KBM-7 (cell line): ENCODE data around the gene PNMA6E.

Source experiments
- DNase-seq: peaks from one replicate; pipeline ENCODE4 v3.0.0-alpha.2; 2015
- in situ Hi-C: fragments of 300-500 bp; cut with MboI; formaldehyde crosslinking; loops from 2 replicates; pipeline ENCODE4 v1.14.3; 2020; ENCODE audit warnings: low sequenced_read_pairs, low pct_unique_long_range_greater_than_20kb, mixed read lengths

PNMA6E gene

DNA sequence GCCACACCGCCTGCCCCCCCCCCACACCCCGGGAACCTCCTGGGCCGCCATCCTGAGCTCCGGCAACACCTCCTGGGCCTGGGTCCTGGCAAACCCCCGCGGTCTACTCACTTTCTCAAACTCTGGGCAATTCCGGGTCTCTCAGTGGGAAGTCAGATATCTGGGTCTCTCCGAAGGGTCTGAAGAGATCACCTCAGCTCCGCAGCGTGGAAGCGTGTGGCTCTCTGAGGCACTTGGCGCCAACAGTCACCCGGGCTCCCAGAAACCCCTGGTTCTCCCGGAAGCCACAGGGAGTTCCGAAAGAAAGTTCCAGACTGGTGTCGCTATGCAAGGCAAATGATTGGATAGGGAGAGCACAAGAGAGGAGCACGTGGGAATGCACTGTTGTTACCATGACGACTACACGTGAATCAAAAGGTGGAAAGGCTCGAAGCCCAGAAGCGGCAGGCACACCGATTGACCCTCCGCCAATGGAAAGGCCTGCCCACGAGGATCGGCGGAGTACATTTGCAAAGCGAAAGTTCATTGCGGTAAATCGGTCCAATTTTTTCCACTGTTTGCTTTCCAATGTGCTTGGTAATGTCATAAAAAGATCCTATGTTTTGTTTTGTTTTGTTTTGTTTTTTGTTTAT lies at the start of gene PNMA6E:
Gene PNMA6E (minus strand): TSS at position 218 of the 632 bp plus-strand sequence. CDS start 2,501 bp downstream, outside the sequence.
- in situ Hi-C loops, result no loop called here
- no peak for DNase-seq

DNA sequence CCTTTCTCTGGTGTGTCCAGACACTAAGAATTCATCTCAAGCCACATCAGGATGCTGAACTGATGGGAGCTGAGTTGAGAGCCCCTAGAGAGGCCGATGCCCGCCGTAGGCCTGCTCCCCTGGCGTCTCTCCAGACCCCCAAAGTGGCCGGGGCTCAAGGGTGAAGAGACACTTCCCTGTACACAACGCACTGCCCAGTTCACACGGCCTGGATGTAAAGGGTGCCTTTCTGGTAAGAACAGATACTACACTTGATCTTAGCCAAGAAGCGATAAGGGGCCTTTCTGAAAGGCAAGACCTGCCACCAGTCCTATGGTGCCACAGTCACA lies 49.8 kb upstream of the PNMA6E start:
- in situ Hi-C loops, result no loop called here
- no peak for DNase-seq

DNA sequence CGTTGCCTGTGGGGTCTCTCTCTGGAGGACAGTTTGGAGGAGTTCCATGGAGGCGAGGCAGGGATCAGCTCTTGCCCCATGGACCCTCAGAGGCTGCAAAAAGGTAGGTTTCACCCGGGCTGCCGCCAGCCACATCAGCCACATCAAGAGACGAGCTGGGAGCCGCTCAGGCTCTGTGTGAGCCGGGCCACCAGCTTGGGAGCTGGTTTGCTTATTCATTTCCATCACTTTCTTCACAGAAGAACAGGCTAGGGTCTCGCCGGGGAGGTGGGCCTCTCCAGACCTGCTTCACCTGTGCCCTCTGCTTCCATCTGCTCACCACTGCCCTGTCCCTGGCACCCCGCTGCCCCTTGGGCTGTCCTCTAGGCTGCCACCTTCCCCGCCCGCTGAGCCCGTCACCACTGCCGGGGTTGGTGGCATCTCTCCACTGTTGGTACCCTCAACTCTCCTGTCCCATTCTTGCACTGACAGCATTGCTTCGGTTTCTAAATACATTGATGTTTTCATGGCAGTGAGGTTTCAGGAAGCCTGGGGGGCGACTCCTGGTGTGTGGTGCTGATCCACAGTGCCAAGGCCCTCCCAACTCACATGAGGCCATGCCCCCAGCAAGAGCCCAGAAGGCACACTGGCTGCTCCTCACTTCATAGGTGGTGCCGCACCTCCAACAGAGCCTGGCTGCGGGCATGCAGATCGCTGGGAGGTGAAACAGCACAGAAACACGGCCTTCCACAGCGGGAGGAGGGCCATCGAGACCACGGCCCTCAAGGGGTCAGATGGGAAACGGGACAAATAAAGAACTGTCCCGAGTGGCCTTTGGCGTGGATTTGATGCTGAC lies 49.2 kb upstream of the PNMA6E start:
- DNase-seq, result no peak
- in situ Hi-C loops, result no loop called here

DNA sequence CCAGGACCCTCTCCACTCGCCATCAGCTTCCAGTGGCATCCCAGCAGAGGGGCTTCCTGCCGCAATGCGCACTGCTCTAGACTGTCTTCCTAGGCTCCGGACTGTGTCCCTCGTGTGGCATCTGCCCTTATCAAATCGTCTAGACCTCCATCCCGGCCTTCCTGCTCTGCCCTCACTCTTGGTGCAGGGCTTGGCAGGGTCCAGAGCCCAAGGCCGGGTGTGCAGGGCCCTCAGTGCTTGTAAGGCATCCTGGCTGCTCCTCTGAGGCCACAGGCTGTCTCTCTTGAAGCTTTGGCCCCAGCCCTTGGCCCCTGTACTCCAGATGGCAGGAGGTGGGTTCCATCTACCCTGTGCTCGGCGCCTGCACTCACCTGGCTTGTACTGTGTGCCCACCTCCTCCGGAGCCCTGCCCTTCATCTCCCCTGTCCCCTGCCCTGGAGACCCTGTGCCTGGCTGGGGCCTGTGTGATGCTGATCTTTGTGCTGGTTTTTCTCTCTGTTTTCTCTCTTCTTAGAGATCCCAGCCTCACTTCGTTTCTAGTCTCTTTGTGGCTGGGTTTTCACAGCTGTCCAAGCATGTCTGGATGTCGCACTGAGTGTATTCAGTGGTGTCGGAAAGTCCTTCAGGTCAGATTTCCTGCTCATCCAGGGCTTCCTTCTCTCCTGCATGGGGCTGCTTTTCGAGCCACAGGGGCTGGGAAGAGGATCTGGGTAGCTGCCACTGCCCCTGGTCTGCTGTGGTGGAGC lies 48.4 kb upstream of the PNMA6E start:
- in situ Hi-C loops, result no loop called here
- DNase-seq, result no peak

DNA sequence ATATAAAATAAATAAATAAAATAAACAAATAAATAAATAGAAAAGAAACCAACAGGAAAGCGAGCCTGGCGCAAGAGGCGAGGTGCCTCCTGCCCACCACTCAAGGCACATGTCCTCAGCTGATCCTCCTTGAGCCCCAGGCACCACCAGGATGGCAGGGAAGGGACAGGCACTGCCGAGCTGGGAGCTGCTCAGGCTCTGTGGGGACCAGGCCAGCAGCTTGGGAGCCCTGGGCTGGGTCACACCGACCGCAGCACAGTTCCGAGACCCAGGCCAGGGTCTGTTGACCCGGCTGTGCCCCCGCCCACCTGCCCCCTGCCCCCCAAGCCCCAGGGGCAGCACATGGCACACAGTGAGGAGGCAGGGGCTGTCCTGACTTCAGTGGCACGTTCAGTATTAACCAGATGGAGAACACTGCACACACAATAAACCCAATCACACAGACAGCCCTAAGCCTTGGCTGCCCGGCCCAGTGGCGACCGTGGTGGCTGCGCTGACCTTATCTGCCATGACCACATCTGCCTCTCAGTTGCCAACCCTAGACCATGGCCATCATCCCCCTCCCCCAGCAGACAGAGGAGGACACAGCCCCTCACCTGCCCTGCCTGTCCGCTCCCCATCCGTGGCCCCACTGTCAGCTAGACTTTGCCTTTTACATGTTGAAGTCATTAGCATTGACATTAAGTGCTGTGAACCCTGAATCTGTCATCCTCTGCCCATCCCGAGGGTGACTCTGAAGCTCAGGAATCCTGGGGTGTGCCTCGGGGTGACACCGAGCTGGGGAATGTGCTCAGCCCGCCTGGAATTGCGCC lies 47.6 kb upstream of the PNMA6E start:
- DNase-seq, result no peak
- in situ Hi-C loops, result no loop called here

DNA sequence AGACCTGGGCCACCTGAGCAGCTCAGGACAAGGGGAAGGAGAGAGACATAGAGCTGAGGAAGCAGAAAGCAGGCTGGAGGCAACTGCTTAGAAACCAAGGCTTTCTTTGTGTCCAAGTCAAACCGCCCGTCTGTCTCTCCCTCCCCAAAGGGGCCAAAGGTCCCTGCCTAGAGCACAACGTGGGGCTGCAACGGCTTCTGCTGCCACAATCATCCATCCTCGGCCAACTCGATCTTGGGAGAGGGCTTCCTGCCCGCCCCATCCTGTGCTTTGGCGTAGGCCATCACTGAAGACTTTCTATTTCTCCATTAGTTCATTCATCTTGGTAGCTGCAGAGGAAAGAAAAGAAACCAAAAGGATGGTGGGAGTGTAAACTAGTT lies 46.4 kb upstream of the PNMA6E start:
- no peak for DNase-seq

DNA sequence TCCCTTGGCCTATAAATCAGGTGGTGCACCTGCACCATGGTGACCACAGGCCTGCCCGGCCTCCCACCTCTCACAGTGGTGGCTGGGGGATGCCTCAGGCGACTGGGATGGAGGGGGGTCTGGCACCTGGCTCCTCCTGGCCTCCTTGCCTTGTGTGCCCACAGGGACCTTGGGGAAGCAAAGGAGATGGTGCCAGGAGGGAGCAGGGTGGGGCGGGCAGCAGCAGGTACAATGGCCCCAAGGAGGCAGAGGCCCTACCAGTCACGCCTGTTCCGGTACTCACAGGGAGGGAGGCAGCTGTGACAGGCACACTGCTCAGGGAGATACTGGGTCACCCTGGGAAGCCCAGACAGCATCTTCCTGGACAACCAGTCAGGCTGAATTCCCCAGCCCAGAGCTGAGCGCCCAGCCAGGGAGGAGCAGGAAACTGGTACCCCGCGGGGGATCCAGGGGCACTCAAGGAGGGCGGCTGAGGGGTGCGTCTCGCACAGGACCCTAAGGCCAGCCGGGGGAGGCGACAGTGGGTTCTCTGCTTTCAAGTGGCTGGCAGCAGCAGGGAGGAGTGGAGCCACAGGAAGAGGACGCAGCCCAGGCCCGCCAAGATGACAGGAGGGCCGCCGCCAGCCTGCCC lies 45.9 kb upstream of the PNMA6E start:
- in situ Hi-C loops, result no loop called here
- no peak for DNase-seq

More for the DNA sequence above, 46.4 kb upstream of the PNMA6E start:
- in situ Hi-C loops, result no loop called here

DNA sequence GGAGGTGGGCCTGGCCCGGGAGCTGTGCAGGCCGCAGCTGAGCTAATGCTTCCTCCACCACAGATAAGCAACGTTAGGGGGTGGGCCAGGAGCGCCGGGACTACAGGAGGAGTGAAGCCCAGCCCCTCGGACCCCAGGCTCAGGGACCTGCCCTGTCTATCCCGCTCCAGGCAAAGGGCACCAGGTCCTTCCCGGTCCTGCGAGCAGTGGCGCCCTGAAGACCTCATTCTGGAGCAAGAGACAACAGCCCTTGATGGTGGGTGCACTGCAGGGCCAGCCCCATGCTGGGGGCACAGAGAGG lies 45.4 kb upstream of the PNMA6E start:
- in situ Hi-C loops, result no loop called here

DNA sequence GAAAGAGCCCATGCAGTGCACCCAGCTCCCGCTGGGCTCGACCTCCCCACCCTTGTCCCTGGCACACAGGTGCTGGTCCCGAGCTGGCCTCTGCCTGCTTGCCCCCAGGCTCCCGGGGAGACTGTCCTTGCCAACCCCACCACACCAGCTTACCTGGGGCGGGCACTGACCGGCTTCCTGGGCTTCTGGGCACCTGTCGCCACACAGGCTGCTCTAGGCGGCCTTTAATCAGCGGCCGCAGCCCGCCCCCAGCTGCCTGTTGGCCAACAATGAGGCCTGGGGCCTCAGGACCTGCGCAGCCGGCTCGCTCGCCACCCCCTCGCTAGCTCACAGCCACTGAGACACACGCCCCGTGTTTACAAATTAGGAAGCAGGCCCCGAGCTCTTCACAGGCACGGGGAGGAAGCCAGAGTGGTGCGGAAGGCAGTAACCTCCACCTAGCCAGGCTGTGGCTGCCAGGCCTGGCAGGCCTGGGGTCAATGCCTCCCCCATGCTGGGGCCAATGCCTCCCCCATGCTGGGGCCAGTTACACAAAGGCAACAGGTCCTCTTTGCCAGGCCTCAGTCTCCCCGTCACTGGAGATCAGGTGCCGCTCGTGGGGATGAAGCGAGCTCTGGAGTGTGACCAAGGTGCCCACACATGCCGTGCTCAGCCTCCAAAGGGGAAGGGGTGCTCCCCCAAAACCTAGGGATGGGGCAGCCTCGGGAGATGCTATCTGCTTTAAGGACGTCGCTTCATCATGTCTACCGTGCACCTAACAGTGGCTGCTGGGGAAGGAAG lies 44.9 kb upstream of the PNMA6E start, which contains the start of gene TREX2:
Gene TREX2 (minus strand): TSS at position 201 of the 780 bp plus-strand sequence. CDS start 626 bp downstream, outside the sequence.
- in situ Hi-C loops, result no loop called here

More for the DNA sequence above, 45.4 kb upstream of the PNMA6E start:
- DNase-seq, result no peak

DNA sequence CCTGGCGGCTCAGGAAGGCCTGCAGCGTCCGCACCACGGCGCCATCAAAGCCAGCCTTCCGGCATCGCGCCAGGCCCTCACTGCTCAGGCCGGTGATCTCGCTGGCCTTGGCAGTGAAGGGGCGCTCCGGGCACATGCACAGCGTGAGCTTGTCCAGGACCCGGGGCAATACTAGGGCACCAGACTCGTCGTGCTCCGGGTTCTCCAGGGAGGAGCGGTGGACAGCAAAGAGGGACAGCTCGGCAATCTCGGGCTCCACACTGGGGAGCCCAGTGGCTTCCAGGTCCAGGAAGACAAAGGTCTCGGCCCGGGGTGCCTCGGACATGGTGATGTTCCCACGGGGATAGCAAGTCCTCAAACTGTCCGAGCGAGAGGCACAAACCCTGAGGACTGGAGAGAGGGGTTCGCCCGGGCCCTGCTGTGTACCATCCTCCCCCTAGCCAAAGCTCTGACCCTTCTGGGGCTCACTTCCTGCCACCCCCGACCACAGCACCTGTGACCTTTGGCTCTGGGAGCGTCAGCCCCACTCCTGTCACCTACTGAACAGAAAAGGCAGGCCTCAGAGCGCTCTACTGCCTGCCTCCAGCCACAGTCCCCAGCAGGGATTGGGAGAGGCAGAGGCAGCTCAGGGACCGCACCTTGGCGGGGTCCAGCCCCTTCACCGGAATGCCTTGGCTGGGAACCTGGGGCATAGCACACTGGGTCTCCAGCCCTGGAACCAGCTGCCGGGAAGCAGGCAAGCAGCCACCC lies 44.1 kb upstream of the PNMA6E start:
- in situ Hi-C loops, result no loop called here
- DNase-seq, result no peak

More for the DNA sequence above, 44.9 kb upstream of the PNMA6E start, which contains the start of gene TREX2:
- no peak for DNase-seq

DNA sequence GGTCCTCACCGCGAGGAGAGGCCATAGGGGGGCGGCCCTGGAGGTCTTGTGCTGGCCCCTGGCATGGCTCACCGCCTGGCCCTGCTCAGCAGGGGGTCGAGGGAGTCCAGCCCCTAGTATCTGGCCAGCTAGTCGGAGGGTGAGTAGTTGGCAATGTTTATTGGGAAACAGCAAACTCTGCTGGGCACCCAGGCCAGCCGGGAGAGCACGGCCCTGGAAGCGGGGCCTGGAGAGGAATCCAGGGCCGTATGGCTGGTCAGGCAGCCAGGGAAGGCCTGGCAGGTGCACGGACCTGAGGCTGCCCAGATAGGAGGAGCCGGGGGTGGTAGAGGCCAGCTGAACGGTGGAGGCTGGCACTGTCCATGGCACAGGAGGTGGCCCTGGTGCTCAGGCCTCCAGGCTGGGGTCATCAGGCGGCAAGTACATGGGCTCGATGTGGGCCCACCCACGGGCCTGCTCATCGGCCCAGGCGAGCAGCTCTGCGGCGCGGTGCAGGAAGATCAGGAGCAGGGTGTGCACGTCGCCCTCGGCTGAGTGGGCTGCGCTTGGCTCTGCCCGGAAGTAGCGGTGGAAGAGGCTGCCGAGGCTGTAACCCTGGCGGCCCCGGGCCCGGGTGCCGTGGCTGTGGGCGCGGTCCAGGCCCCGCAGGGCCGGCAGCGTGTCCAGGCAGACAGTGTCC lies 43.3 kb upstream of the PNMA6E start:
- DNase-seq, result no peak
- in situ Hi-C loops, result no loop called here

DNA sequence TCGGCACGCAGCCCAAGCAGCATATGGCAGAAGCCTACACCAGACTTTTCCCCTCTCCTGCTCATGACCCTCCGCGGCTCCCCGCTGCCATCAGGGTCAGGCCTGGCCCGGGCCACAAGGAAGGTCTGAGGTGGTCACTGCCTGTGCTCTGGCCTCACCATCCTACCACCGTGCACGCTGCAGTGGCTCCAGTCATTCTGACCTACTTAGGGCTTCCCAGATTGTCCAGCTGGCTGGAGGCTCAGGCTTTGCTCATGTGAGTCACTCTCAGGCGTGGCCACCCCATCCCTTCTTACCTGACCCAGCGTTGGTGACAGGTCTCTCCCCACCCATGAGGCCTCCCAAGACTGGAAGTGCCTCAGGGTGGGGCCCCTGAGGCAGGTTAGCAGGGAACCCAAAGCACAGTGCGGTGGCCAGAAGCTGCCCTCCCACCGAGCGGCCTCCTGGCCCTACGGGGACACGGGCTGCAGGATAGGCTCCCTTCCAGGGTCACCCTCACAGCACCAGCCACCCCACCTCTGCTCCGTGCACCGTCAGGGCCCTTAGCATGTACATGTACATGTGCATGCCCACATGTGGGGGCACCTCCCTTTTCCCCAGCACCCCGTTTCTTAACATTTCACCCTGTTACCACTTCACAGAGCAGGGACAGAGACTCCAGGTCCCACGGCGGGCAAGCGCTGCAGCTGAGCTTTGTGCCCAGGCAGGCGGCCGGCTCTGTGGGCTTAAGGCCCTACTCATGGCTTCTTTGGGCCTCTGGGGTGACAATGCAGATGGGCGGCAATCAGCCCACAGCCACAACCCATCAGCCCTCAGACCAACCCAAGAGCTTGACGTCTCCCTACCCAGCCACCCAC lies 42.6 kb upstream of the PNMA6E start:
- DNase-seq, result no peak
- in situ Hi-C loops, result no loop called here

DNA sequence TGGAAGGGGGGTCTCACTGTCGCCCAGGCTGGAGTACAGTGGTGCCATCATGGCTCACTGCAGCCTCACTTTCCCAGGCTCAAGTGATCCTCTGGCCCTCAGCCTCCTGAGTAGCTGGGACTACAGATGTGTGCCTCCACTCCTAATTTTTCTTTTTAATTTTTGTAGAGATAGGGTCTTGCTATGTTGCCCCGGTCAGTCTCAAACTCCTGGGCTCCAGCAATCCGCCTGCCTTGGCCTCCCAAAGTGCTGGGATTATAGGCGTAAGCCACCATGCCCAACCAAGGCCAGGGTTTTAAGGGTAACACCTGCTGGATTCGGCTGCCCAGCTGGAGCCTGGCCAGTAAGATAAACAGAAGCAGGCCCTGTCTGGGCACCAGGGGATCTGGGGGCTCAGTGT lies 41.3 kb upstream of the PNMA6E start:
- DNase-seq, result no peak
- in situ Hi-C loops, result no loop called here

DNA sequence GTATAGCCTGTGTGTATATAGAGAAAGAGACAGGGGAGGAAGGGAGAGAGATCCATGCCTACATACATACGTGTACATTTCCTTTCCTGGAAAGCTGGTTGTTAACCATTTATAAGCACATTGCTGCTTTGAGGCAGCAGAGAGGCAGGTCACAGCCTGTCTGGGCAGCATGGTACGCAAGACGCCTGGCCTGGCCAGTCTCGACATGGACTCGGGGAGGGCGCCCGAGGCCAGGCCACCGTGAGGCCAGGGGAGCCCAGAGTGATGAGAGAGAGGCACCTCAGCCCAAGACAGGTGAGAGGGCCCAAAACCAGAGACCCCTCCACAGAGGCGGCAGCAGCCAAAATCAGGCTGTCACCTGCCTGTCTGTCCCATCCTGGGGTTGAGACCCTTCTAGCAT lies 40.8 kb upstream of the PNMA6E start:
- in situ Hi-C loops, result no loop called here
- no peak for DNase-seq

DNA sequence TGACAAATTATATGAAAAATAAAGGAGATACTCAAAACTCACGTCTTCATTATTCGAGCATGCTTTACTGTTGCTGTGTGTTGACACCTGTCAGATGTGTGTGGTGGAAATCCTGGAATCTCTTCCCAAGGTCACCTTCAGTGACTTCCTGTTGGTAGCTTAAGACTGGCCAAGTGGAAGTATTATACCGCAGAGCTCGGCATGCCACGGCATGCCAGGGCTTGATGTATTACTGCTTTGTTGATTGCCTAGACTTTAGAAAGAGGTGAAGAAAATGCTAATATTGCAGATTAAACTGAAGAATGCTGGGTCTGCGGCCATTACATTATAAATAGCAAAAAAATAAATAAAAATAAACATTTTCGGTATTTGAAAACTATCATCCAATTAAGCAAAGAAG lies 40.1 kb upstream of the PNMA6E start:
- in situ Hi-C loops, result no loop called here
- DNase-seq, result peak; percentile 44

DNA sequence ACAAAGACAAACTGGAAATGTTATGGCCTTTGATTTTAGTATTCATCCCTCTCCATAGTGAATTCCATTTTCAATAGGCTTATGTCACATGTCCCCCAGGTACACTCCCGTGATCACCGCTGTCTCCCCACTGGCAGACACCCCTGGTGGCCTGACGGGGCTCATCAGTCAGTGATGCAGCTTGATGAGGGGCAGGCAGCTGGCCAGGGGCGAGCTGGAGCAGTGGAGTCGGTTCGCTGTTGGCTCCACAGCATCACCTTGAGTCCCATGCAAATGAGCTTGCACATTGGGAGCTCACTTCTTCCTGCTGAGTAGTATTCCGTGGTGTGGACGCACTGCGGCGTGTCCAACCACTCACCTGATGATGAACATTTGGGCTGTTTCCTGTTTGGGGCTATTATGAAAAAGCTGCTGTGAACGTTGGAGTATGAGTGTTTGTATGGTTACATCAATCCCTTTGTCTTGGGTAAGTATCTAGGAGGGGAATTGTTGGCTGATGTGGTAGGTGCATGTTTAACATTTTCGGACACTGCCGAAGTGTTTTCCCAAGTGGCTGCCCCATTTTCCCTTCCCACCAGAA lies 39.5 kb upstream of the PNMA6E start:
- in situ Hi-C loops, result no loop called here
- DNase-seq, result no peak
